Astrocyte of the cerebellum (primary cell): ENCODE measurements around the gene SPRED2.

Experiments
- DNase-seq: peaks from one replicate; pipeline ENCODE4 v3.0.0-alpha.2; 2011; ENCODE audit warnings: low read depth
- H3K4me3 ChIP-seq: 2 replicates; pipeline ENCODE4 v1.5.1; 2011; ENCODE audit warnings: mild to moderate bottlenecking, low read depth, low read length, moderate library complexity
- CTCF ChIP-seq: IDR thresholded peaks from 2 replicates; pipeline ENCODE4 v1.5.1; 2012; ENCODE audit warnings: low read length, low read depth, moderate library complexity, mild to moderate bottlenecking; ENCODE audit errors: missing control alignments
- in situ Hi-C: cut with HindIII; loops from 2 replicates; pipeline ENCODE4 v1.10.0; 2017; ENCODE audit warnings: low sequenced_read_pairs

The SPRED2 gene

GRCh38 chr2:65281627-65282351, 150.6 kb downstream of the SPRED2 start:
- no peak for TF ChIP-seq CTCF
- no peak overlapping the region for H3K4me3 ChIP-seq
- DNase-seq = no peak
- in situ Hi-C loops = loop anchor here (25.0 kb wide), 1 partner anchor 256 kb away; no protein-coding TSS in a partner anchor

- no peak overlapping the region for H3K4me3 ChIP-seq
- DNase-seq = no peak
- in situ Hi-C loops = loop anchor here (25.0 kb wide), 1 partner anchor 258 kb away; no protein-coding TSS in a partner anchor
- no peak for TF ChIP-seq CTCF
Observed at GRCh38 chr2:65279756-65280155, 152.6 kb downstream of the SPRED2 start.

- in situ Hi-C loops = loop anchor here (25.0 kb wide), 1 partner anchor 259 kb away; no protein-coding TSS in a partner anchor
Observed at GRCh38 chr2:65278531-65278981, 153.8 kb downstream of the SPRED2 start.

GRCh38 chr2:65277791-65278483, 154.5 kb downstream of the SPRED2 start:
- in situ Hi-C loops = loop anchor here (25.0 kb wide), 1 partner anchor 259 kb away; no protein-coding TSS in a partner anchor
- no peak for TF ChIP-seq CTCF
- H3K4me3 ChIP-seq = no peak overlapping the region
- no peak for DNase-seq

More at GRCh38 chr2:65278531-65278981, 153.8 kb downstream of the SPRED2 start:
- no peak overlapping the region for H3K4me3 ChIP-seq
- DNase-seq = no peak
- TF ChIP-seq CTCF = no peak

GRCh38 chr2:65277118-65277517, 155.3 kb downstream of the SPRED2 start:
- TF ChIP-seq CTCF = no peak
- in situ Hi-C loops = loop anchor here (25.0 kb wide), 1 partner anchor 260 kb away; no protein-coding TSS in a partner anchor
- H3K4me3 ChIP-seq = no peak overlapping the region
- DNase-seq = no peak

- DNase-seq = no peak
- TF ChIP-seq CTCF = no peak
- in situ Hi-C loops = loop anchor here (25.0 kb wide), 1 partner anchor 261 kb away; no protein-coding TSS in a partner anchor
- H3K4me3 ChIP-seq = no peak overlapping the region
Observed at GRCh38 chr2:65276609-65277008, 155.8 kb downstream of the SPRED2 start.
